NCI-H146 treated with DMSO at 0.1 percent for 48 hours (cell line): ENCODE results near the gene HAAO.
A peak's percentile ranks its signal among the peaks of the same experiment; 100 is the strongest.

Experiments used
- DNase-seq: peaks from one replicate; lab custom pipeline; 2025; ENCODE audit not compliant: unreplicated experiment; lab: John Stamatoyannopoulos, UW

HAAO gene

GRCh38 chr2:42815726-42816125 lies 23.3 kb upstream of the HAAO start:
- DNase-seq: no peak

DNA sequence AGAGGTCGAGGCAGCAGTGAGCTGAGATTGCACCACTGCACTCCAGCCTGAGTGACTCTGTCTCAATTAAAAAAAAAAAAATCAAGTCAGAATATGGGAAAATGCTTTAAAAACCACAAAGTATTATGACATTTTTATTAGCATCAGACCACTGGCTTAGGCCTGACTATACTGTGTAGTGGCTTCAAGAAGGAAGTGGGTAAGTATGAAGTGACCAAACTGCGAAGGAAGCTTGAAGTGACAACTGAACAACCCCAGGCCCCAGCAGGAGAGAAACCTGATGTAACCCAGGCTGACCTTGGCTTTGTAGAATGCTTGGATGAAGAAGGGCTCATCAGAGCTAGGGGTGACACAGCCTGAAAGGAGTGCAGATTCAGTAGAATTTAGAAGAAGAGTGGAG lies 21.4 kb upstream of the HAAO start:
- no peak for DNase-seq

DNA sequence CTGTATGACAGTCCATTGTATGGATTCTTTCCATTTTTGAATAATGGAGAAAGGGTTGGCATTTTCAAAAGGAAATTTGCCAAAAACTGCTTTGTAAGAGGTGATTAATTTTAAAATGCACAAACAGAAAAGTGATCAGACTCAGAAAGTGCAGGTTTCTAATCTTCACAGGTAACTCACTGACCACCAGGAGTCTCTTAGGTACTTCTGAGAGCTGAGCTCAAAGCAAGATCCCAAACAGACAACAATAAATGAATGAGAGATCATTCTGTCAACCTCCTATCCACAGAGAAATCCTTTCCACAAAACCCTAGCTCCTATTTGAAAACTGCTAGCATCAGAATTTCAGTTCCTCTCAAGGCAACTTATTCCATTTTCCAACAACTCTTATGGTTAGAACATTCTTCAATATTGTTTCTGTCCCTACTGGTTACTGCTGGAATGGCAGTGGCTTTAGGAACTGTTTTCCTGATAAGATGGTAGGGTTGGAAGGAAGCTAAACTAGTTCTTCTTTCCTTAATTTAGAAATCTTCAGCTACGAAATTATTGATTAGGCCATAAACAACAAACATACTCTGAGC lies 20.6 kb upstream of the HAAO start:
- DNase-seq: no peak

DNA sequence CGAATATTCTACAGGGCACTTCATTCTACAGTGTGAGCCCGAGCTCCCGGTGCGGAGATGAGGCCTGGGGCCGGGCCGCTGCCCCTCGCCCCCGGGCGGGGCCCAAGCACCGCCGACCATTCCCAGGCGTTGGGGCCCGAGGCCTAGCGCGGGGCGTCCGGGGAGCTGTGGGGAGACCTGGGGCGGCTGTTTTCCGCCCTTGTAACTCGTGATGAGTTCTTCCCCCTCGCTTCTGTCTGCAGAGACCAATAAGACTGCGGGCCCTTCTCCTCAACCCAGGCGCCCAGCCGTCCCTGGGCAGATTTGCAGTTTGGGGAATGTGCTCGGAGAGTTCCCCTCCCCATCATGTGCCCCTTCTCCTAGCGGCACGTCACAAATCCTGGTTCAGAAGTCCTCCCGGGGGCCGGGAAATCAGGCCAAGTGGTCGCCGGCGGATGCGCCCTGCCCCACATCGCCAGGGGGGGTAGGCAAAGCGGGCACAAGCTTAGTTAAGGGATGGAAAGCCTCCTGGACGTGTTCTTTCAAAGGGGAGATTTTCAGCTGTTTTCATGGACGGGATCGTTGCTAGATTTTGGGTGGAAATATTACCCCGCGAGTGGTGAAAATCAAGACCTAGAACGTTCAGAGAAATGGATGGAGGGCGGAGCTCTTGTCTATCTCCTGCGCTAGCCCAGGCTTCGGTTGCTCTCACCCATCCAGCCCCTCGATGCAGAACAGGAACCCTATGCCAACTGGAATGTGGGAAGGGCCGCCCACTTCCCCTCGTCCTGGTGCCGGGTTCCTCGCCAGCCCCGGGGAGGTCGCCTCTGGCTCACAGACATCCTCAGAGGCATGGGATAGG lies 18.8 kb upstream of the HAAO start:
- peak; percentile 49 for DNase-seq

- DNase-seq: peak; percentile 90
Measured at GRCh38 chr2:42810121-42810970, 18.0 kb upstream of the HAAO start.

- peak; percentile 65 for DNase-seq
Measured at GRCh38 chr2:42809819-42810120, 17.4 kb upstream of the HAAO start.

DNA sequence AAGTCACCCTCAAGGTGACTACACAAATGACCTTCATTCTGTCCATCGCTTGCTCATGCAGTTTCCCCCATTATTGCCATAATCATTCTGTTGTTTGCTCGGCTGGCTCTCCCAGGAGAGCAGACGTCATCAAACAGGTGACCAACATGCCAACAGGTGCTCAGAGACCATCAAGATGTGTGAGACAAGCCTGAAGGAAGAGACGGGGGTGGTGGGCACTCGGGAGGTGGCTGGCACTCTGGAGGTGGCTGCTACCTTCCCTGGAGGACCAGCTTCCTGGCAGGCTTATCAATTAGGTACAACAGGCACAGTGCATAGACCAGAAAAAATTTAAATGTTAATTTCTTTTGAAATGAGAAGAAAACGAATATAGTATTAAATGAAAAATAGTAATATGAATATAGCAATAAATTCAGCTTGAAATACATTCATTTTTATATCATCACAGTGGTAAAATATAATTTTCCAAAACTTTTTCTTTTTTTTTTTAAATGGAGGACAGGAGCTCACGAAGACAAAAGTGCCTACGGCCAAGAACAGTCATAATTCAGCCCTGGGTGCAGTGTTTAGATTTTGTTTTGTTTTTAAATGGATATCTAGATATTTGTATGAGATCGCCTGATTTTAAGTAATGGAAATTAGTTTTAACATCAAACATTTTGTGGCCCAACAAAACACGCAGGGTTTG lies 16.9 kb upstream of the HAAO start:
- DNase-seq: peak; percentile 79

GRCh38 chr2:42808301-42808700 lies 15.9 kb upstream of the HAAO start:
- DNase-seq: no peak

- no peak for DNase-seq
Measured at GRCh38 chr2:42806786-42807185, 14.4 kb upstream of the HAAO start.

DNA sequence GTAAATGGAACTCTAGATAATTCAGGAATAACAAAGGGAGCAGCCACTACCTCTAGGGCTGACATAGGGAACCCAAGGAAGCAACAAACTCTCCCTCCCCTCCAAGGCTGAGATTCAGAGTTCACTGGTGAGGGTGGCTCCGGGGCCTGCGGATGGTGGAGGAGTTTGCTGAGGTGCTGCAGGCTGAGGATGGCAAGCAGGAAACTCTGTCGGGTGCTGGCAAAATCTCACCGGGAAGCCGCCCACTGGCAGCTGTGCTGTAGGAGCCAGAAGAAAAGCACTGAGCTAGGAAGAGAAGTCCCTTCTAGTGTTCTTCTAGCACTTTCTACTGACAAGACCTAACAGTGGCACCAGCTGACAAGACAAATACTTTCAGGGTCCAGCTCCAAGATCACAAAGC lies 12.5 kb upstream of the HAAO start:
- no peak for DNase-seq

GRCh38 chr2:42804338-42804737 lies 12.0 kb upstream of the HAAO start:
- no peak for DNase-seq

DNA sequence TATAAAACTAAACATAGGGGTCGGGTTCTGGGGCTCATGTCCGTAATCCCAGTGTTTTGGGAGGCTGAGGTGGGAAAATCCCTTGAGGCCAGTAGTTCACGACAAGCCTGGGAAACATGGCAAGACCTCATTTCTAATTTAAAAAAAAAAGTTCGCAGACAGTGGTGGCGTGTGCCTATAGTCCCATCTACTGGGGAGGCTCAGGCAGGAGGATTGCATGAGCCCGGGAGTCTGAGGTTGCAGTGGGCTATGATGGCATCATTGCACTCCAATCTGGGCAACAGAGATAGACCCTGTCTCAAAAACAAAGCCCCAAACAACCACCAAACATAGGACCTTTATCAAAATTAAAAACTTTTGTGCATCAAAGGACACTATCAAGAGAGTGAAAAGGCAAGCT lies 9.8 kb upstream of the HAAO start:
- no peak for DNase-seq

DNA sequence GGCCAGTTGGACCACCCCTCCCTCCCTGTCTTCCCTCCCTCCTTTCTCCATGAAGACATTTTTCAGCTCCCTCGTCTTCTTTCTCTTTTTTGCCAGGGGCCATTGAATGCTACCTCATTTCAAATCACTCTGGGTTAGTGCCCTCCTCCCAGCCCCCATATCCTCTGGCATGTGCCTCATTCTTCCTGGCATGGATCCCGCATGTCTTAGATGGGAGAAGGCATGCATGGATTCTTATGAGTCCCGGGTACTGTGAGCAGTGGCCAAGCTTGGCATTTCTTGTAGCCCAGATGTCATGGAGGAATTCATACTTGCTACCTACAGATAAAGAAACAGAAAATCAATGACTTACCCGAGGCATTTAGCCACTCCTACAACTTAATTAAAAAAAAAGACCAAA lies 9.0 kb upstream of the HAAO start:
- no peak for DNase-seq

DNA sequence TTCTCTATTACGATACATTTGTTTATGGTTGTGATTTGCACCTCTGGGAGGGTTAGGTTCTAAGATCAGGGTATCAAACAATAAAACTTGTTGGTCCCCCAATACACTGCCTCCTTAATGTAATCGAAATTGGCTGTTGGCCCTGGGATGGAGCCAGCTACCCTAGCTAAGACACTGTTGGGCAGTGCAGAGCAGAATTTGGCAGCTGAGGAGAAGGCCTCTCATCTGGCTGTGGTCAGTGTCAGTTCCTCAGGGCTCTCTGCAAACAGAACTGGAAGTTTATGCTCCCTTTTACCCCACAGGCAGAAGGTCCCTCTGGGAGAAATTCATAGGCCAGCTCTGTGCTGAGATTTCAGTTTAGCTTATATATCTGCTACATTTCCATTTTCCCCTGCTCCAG lies 8.6 kb upstream of the HAAO start:
- no peak for DNase-seq

- no peak for DNase-seq
Measured at GRCh38 chr2:42800461-42800962, 8.1 kb upstream of the HAAO start.

DNA sequence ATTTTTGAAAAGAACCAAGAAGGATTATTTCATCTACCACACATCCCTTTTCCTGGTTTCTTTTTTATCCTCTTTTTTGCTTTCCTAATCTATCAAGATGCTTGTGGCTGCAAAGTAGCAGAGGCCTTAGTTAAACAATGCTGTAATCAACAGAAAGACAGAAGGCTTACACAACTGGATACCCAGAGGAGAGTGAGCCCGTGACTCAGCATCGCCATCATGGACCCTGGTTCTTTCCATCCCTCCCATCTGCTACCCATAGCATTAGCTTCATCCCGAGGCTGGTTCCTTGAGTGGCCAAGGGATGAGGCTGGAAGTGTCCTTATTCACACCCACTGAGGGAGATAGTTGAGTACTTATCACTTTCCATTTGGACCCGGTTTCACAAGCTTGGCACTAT lies 7.5 kb upstream of the HAAO start:
- no peak for DNase-seq

GRCh38 chr2:42797281-42797680 lies 4.9 kb upstream of the HAAO start:
- DNase-seq: no peak

- no peak for DNase-seq
Measured at GRCh38 chr2:42796427-42797248, 4.3 kb upstream of the HAAO start.

DNA sequence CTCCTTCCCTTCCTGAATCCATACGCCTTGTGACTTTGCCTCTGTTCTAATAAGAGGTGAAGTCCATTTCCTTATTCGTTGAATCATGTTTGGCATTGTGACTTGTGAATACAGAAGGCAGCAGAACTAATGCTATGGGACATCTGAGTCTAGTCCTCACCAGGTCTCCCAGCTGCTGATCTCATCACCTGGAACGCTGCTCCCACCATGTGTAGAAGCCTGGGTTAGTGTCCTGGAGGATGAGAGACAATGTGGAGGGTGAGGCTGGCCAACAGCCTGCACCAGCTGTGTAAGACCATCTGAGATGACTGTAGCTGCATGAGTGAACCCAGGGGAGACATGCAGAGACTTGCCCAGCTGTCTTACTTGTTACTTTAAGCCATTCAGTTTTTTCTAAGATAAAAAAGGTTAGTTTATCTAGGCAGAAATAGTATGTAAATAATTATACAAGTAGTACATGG lies 3.5 kb upstream of the HAAO start:
- DNase-seq: no peak

DNA sequence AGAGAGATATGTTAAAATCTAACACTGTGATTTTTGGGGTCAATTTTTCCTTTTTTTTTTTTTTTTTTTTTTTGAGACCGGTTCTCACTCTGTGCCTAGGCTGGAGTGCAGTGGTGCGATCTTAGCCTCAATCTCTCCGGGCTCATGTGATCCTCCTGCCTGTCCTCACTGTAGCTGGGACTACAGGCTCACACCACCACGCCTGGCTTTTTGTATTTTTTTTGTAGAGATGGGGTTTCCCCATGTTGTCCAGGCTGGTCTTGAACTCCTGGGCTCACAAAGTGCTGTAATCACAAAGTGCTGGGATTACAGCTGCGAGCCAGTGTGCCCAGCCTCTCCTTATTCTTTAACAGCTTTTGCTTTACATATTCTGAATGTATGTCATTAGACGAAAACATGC lies 2.9 kb upstream of the HAAO start:
- DNase-seq: no peak
